Fibroblast of lung (primary cell): ENCODE results near the gene BSND.

ENCODE experiments used
- EZH2 ChIP-seq: IDR thresholded peaks from 2 replicates; pipeline ENCODE4 v1.5.1; 2012; ENCODE audit warnings: low read length, control low read depth, mild to moderate bottlenecking; ENCODE audit errors: missing control alignments
- TF ChIP-seq, protein P1 (sequence below), 2 donors: IDR thresholded peaks in 1 of 2; conservative IDR thresholded peaks in 1 of 2; 1 replicate in 1 of 2; 2 replicates in 1 of 2; pipeline ENCODE4 v1.5.1; 2011 to 2012; ENCODE audit warnings: low read length in 2 of 2, control low read depth in 1 of 2, inconsistent platforms in 1 of 2, low read depth in 1 of 2, mild to moderate bottlenecking in 1 of 2

DNA sequence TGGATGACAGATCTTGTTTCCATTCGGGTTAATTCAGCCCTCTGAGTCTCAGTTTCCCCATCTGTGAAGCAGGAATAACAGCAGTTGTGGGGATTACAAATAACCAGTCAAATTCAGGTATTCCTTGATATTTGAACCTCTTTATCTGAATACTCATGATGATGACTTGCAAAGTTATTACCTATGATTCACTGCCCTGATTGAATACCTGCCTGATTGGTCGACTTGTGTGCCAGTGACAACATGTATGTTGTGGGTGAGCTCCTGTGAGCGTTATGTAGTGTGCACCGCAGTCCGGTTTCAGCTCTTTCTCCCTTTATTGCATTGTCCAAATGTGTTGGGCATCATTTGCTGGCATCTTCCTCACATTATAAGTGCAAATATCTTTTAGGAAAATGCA lies 27.8 kb upstream of the BSND start:
- TF ChIP-seq, protein P1, sequence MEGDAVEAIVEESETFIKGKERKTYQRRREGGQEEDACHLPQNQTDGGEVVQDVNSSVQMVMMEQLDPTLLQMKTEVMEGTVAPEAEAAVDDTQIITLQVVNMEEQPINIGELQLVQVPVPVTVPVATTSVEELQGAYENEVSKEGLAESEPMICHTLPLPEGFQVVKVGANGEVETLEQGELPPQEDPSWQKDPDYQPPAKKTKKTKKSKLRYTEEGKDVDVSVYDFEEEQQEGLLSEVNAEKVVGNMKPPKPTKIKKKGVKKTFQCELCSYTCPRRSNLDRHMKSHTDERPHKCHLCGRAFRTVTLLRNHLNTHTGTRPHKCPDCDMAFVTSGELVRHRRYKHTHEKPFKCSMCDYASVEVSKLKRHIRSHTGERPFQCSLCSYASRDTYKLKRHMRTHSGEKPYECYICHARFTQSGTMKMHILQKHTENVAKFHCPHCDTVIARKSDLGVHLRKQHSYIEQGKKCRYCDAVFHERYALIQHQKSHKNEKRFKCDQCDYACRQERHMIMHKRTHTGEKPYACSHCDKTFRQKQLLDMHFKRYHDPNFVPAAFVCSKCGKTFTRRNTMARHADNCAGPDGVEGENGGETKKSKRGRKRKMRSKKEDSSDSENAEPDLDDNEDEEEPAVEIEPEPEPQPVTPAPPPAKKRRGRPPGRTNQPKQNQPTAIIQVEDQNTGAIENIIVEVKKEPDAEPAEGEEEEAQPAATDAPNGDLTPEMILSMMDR (conservative IDR thresholded peaks at IDR 0.05 in 1 of 2, IDR thresholded peaks at IDR 0.05 in 1 of 2; ENCODE audit: low read depth in 1 of 2, low read length in 2 of 2) = no peak
- TF ChIP-seq EZH2 = no peak
